ENCODE measurements around the gene SLC16A3.

DNA sequence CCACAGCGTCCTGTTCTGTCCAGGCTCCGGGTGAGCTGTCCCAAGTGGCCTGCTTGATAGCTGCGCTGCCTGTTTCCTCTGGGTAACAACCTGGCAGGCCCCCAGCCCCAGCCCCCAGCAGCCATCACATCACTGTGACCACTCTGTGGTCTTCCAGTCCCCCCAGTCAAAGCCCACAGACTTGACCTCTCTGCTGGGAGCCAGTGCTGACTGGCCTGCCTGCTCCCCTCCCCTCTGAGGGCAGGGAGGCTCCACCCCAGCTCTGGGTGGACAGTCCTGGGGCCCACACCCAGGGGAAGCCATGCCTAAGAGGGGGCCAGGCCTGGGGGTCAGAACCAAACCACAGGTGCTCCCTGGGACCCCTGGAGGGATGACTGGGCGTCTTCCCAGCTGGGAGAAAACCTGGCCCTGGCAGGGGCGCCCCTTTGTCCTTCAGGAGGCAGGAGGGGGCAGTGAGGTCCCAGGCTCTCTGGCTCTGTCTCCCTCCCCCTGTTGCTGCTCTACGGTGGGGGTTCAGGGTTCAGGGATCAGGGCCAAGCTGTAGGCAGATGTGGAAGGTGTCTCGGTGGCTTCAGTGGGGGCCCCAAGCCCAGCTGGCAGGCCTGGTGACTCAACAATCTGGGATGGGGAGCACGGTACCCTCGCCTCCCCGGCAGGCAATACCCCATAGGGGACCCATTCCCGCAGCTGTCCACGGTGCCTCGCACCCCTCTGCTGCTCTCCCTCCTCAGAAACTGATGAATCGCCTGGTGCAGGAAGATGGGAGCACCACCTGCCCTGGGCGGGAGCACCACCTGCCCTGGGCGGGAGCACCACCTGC lies 1.8 kb upstream of the SLC16A3 start:
- TF ChIP-seq, protein P1, sequence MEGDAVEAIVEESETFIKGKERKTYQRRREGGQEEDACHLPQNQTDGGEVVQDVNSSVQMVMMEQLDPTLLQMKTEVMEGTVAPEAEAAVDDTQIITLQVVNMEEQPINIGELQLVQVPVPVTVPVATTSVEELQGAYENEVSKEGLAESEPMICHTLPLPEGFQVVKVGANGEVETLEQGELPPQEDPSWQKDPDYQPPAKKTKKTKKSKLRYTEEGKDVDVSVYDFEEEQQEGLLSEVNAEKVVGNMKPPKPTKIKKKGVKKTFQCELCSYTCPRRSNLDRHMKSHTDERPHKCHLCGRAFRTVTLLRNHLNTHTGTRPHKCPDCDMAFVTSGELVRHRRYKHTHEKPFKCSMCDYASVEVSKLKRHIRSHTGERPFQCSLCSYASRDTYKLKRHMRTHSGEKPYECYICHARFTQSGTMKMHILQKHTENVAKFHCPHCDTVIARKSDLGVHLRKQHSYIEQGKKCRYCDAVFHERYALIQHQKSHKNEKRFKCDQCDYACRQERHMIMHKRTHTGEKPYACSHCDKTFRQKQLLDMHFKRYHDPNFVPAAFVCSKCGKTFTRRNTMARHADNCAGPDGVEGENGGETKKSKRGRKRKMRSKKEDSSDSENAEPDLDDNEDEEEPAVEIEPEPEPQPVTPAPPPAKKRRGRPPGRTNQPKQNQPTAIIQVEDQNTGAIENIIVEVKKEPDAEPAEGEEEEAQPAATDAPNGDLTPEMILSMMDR (IDR thresholded peaks at IDR 0.05; ENCODE audit: extremely low read depth in 1 of 2, insufficient read depth in 1 of 2, low read depth in 1 of 2, low read length in 2 of 2) = no peak
- TF ChIP-seq POLR2AphosphoS5 (IDR thresholded peaks at IDR 0.05; ENCODE audit: insufficient read depth, low read depth, low read length) (no peak), POLR2A (IDR thresholded peaks at IDR 0.05; ENCODE audit: low read depth, low read length) (no peak), JUN (IDR thresholded peaks at IDR 0.05; ENCODE audit: borderline replicate concordance, insufficient read depth, insufficient read length, low read depth) (no peak), EZH2 (IDR thresholded peaks at IDR 0.05; ENCODE audit: borderline replicate concordance, low read depth, low read length, severe bottlenecking) (no peak)
